ENCODE results near the gene SCG3. TPM values are rescaled to one million over a fixed set of nuclear protein-coding genes. Genes with fewer than 3 reads are reported as not detected.
A peak's percentile ranks its signal among the peaks of the same experiment; 100 is the strongest.

The SCG3 gene
- total RNA-seq, 1 donor from 2014 or later: not detected

GRCh38 chr15:51757450-51757849, 76.1 kb downstream of the SCG3 start:
- Mint-ChIP-seq H3K4me3 (ENCODE audit: unreplicated experiment) (no peak overlapping the region), H3K4me1 (ENCODE audit: unreplicated experiment) (peaks cover 12% of the 10 kb centered on the region), H3K36me3 (ENCODE audit: unreplicated experiment) (peaks cover 6% of the 10 kb centered on the region), H3K9me3 (ENCODE audit: unreplicated experiment) (peaks cover 9% of the 10 kb centered on the region), H3K27ac (ENCODE audit: unreplicated experiment) (no peak overlapping the region), H3K27me3 (ENCODE audit: unreplicated experiment) (peaks cover 25% of the 10 kb centered on the region)
- DNase-seq (ENCODE audit: extremely low spot score, unreplicated experiment): no peak
- TF ChIP-seq CTCF (IDR thresholded peaks at IDR 0.05): no peak

GRCh38 chr15:51758645-51759044, 77.3 kb downstream of the SCG3 start:
- no peak for TF ChIP-seq CTCF (IDR thresholded peaks at IDR 0.05)

GRCh38 chr15:51759557-51760070, 78.3 kb downstream of the SCG3 start:
- DNase-seq (ENCODE audit: extremely low spot score, unreplicated experiment): no peak
- H3K9me3 Mint-ChIP-seq (ENCODE audit: unreplicated experiment): peaks cover 9% of the 10 kb centered on the region
- TF ChIP-seq CTCF (IDR thresholded peaks at IDR 0.05): peak; percentile 27
- no peak overlapping the region for H3K27ac Mint-ChIP-seq (ENCODE audit: unreplicated experiment)
- no peak overlapping the region for H3K4me3 Mint-ChIP-seq (ENCODE audit: unreplicated experiment)
- no peaks in the 10 kb centered on the region for H3K36me3 Mint-ChIP-seq (ENCODE audit: unreplicated experiment)
- peaks cover 12% of the 10 kb centered on the region for H3K4me1 Mint-ChIP-seq (ENCODE audit: unreplicated experiment)
- peaks cover 14% of the 10 kb centered on the region for H3K27me3 Mint-ChIP-seq (ENCODE audit: unreplicated experiment)

More at GRCh38 chr15:51758645-51759044, 77.3 kb downstream of the SCG3 start:
- Mint-ChIP-seq H3K27me3 (ENCODE audit: unreplicated experiment) (peaks cover 22% of the 10 kb centered on the region), H3K27ac (ENCODE audit: unreplicated experiment) (no peak overlapping the region), H3K4me3 (ENCODE audit: unreplicated experiment) (no peak overlapping the region), H3K4me1 (ENCODE audit: unreplicated experiment) (peaks cover 12% of the 10 kb centered on the region), H3K36me3 (ENCODE audit: unreplicated experiment) (peaks cover under 1% of the 10 kb centered on the region), H3K9me3 (ENCODE audit: unreplicated experiment) (peaks cover 9% of the 10 kb centered on the region)
- no peak for DNase-seq (ENCODE audit: extremely low spot score, unreplicated experiment)

GRCh38 chr15:51760805-51761204, 79.5 kb downstream of the SCG3 start:
- peaks cover 4% of the 10 kb centered on the region for H3K27me3 Mint-ChIP-seq (ENCODE audit: unreplicated experiment)
- H3K9me3 Mint-ChIP-seq (ENCODE audit: unreplicated experiment): peaks cover 9% of the 10 kb centered on the region
- DNase-seq (ENCODE audit: extremely low spot score, unreplicated experiment): no peak
- H3K27ac Mint-ChIP-seq (ENCODE audit: unreplicated experiment): no peak overlapping the region
- H3K4me3 Mint-ChIP-seq (ENCODE audit: unreplicated experiment): no peak overlapping the region
- H3K36me3 Mint-ChIP-seq (ENCODE audit: unreplicated experiment): no peaks in the 10 kb centered on the region
- no peak for TF ChIP-seq CTCF (IDR thresholded peaks at IDR 0.05)
- peaks cover 12% of the 10 kb centered on the region for H3K4me1 Mint-ChIP-seq (ENCODE audit: unreplicated experiment)

- Mint-ChIP-seq H3K9me3 (ENCODE audit: unreplicated experiment) (no peaks in the 10 kb centered on the region), H3K36me3 (ENCODE audit: unreplicated experiment) (peaks cover 16% of the 10 kb centered on the region), H3K27ac (ENCODE audit: unreplicated experiment) (no peak overlapping the region), H3K4me1 (ENCODE audit: unreplicated experiment) (no peaks in the 10 kb centered on the region), H3K27me3 (ENCODE audit: unreplicated experiment) (peaks cover 4% of the 10 kb centered on the region), H3K4me3 (ENCODE audit: unreplicated experiment) (no peak overlapping the region)
- TF ChIP-seq CTCF (IDR thresholded peaks at IDR 0.05): no peak
- DNase-seq (ENCODE audit: extremely low spot score, unreplicated experiment): no peak
Observed at GRCh38 chr15:51765751-51766150, 84.4 kb downstream of the SCG3 start.
